ENCODE data around the gene BCAS3.

Gene BCAS3

GRCh38 chr17:60947100-60947499 lies 269.4 kb downstream of the BCAS3 start:
- no peak for TF ChIP-seq CTCF (IDR thresholded peaks at IDR 0.05; ENCODE audit: insufficient read depth, low read depth, low read length, missing control alignments)
- DNase-seq (ENCODE audit: low read depth): no peak
- no peak overlapping the region for H3K4me3 ChIP-seq (ENCODE audit: low read depth, low read length)

GRCh38 chr17:60947543-60947942 lies 269.9 kb downstream of the BCAS3 start:
- no peak for TF ChIP-seq CTCF (IDR thresholded peaks at IDR 0.05; ENCODE audit: insufficient read depth, low read depth, low read length, missing control alignments)
- no peak for DNase-seq (ENCODE audit: low read depth)
- H3K4me3 ChIP-seq (ENCODE audit: low read depth, low read length): no peak overlapping the region

- DNase-seq (ENCODE audit: low read depth): no peak
- no peak for TF ChIP-seq CTCF (IDR thresholded peaks at IDR 0.05; ENCODE audit: insufficient read depth, low read depth, low read length, missing control alignments)
- H3K4me3 ChIP-seq (ENCODE audit: low read depth, low read length): no peak overlapping the region
These were observed 275.1 kb downstream of the BCAS3 start for GRCh38 chr17:60952747-60953146.

- no peak for TF ChIP-seq CTCF (IDR thresholded peaks at IDR 0.05; ENCODE audit: insufficient read depth, low read depth, low read length, missing control alignments)
- DNase-seq (ENCODE audit: low read depth): no peak
- no peak overlapping the region for H3K4me3 ChIP-seq (ENCODE audit: low read depth, low read length)
These were observed 281.4 kb downstream of the BCAS3 start for GRCh38 chr17:60959011-60959410.

- no peak overlapping the region for H3K4me3 ChIP-seq (ENCODE audit: low read depth, low read length)
- no peak for TF ChIP-seq CTCF (IDR thresholded peaks at IDR 0.05; ENCODE audit: insufficient read depth, low read depth, low read length, missing control alignments)
- DNase-seq (ENCODE audit: low read depth): no peak
These were observed 282.0 kb downstream of the BCAS3 start for GRCh38 chr17:60959696-60960095.

- DNase-seq (ENCODE audit: low read depth): no peak
- H3K4me3 ChIP-seq (ENCODE audit: low read depth, low read length): no peak overlapping the region
- TF ChIP-seq CTCF (IDR thresholded peaks at IDR 0.05; ENCODE audit: insufficient read depth, low read depth, low read length, missing control alignments): no peak
These were observed 282.9 kb downstream of the BCAS3 start for GRCh38 chr17:60960398-60961065.

- DNase-seq (ENCODE audit: low read depth): no peak
- H3K4me3 ChIP-seq (ENCODE audit: low read depth, low read length): no peak overlapping the region
- TF ChIP-seq CTCF (IDR thresholded peaks at IDR 0.05; ENCODE audit: insufficient read depth, low read depth, low read length, missing control alignments): no peak
These were observed 286.5 kb downstream of the BCAS3 start for GRCh38 chr17:60964160-60964559.

All from GM12865 (cell line).